A549 (cell line): Measurements from ENCODE around the gene CTBP1. TPM values are rescaled to one million over a fixed set of nuclear protein-coding genes. Genes with fewer than 3 reads are reported as not detected.

Experiments used
- ATAC-seq, 2 experiments: fragments of 200-7000 bp in 1 of 2; fragments of >200 bp in 1 of 2; cut with Nextera tagmentation in 1 of 2; cut with Tn5 transposase in 1 of 2; 3 replicates each; pipeline versions ENCODE4 v1.8.0 to v1.9.1; 2018 to 2020; ENCODE audit warnings: mild to moderate bottlenecking in 1 of 2, moderate library complexity in 1 of 2
- CTCF ChIA-PET: fragments of 300-600 bp; sonication (Branson Sonifier 250); formaldehyde crosslinking; extraction: SDS; loops from one replicate; lab custom pipeline; 2021; ENCODE audit warnings: antibody characterized with exemption, inconsistent platforms; lab: Yijun Ruan, JAX
- POLR2A ChIA-PET: fragments of 350-600 bp; formaldehyde crosslinking; extraction: SDS; loops from one replicate; lab custom pipeline; 2021; ENCODE audit warnings: antibody characterized with exemption, inconsistent platforms; lab: Yijun Ruan, JAX
- DNase-seq, 2 experiments: peaks; one replicate each; pipeline versions ENCODE4 v3.0.0 to v3.0.0-alpha.2; 2011 to 2016; ENCODE audit warnings: low read depth in 1 of 2, low spot score in 1 of 2
- FAIRE-seq: peaks from 2 replicates; lab custom pipeline; 2011; peaks lifted over from hg19 to GRCh38; lab: Jason Lieb, UNC
- H3K27ac ChIP-seq, 2 experiments: fragments of >200 bp; sonication (Bioruptor Twin); formaldehyde crosslinking; 3 replicates each; pipeline ENCODE4 v1.5.1; 2016 to 2017
- H3K4me1 ChIP-seq: fragments of >200 bp; sonication (Bioruptor Twin); formaldehyde crosslinking; 3 replicates; pipeline ENCODE4 v1.6.1; 2016
- H3K4me2 ChIP-seq: fragments of >200 bp; sonication (Bioruptor Twin); formaldehyde crosslinking; 3 replicates; pipeline ENCODE4 v1.6.1; 2016
- H3K4me3 ChIP-seq: fragments of >200 bp; sonication (Bioruptor Twin); formaldehyde crosslinking; 3 replicates; pipeline ENCODE4 v1.5.1; 2016
- H3K9me3 ChIP-seq: fragments of >200 bp; sonication (Bioruptor Twin); formaldehyde crosslinking; 3 replicates; pipeline ENCODE4 v1.6.1; 2016
- BHLHE40 ChIP-seq: IDR thresholded peaks from 2 replicates; pipeline ENCODE4 v1.6.1; 2012; ENCODE audit warnings: low read depth, low read length, inconsistent platforms
- CBX8 ChIP-seq: fragments of 200-600 bp; sonication (generic); IDR thresholded peaks from 2 replicates; pipeline ENCODE4 v1.6.1; 2016
- CEBPB ChIP-seq, 2 experiments: fragments of >200 bp in 1 of 2; sonication (Bioruptor Twin) in 1 of 2; formaldehyde crosslinking in 1 of 2; IDR thresholded peaks; 2 replicates each; pipeline ENCODE4 v1.6.1; 2012 to 2016
- CTCF ChIP-seq: fragments of >200 bp; sonication (Bioruptor Twin); formaldehyde crosslinking; IDR thresholded peaks from 3 replicates; pipeline ENCODE4 v1.5.1; 2016
- E2F6 ChIP-seq: IDR thresholded peaks from 2 replicates; pipeline ENCODE4 v1.6.1; 2012; ENCODE audit warnings: low read depth, borderline replicate concordance
- ELK1 ChIP-seq: fragments of 150-350 bp; IDR thresholded peaks from 2 replicates; pipeline ENCODE4 v1.6.1; 2014; ENCODE audit warnings: low read depth, mild to moderate bottlenecking, low read length
- ESRRA ChIP-seq: fragments of 150-350 bp; IDR thresholded peaks from 2 replicates; pipeline ENCODE4 v1.6.1; 2014; ENCODE audit warnings: mild to moderate bottlenecking, low read length, borderline replicate concordance
- FOSB ChIP-seq: fragments of 250-450 bp; sonication (Bioruptor Pico); IDR thresholded peaks from 2 replicates; pipeline ENCODE4 v1.5.0; 2020; ENCODE audit warnings: mild to moderate bottlenecking, moderate library complexity
- FOXS1 ChIP-seq: fragments of 250-450 bp; sonication (Bioruptor Pico); IDR thresholded peaks from 2 replicates; pipeline ENCODE4 v1.5.0; 2020; ENCODE audit warnings: mild to moderate bottlenecking, moderate library complexity
- HES2 ChIP-seq: fragments of >200 bp; sonication (Bioruptor Twin); formaldehyde crosslinking; IDR thresholded peaks from 2 replicates; pipeline ENCODE4 v1.6.1; 2016
- HMGXB4 ChIP-seq: fragments of 250-450 bp; sonication (Bioruptor Pico); IDR thresholded peaks from 2 replicates; pipeline ENCODE4 v1.5.0; 2021; ENCODE audit warnings: mild to moderate bottlenecking, moderate library complexity, borderline replicate concordance
- KDM1A ChIP-seq: fragments of 200-600 bp; sonication (generic); IDR thresholded peaks from 2 replicates; pipeline ENCODE4 v1.6.1; 2016; ENCODE audit warnings: low read depth, mild to moderate bottlenecking
- KDM5A ChIP-seq: fragments of 200-600 bp; sonication (generic); IDR thresholded peaks from 2 replicates; pipeline ENCODE4 v1.6.1; 2016; ENCODE audit warnings: antibody characterized with exemption, mild to moderate bottlenecking
- MAZ ChIP-seq: fragments of 150-350 bp; IDR thresholded peaks from 2 replicates; pipeline ENCODE4 v1.6.1; 2014; ENCODE audit warnings: antibody characterized with exemption, low read depth, low read length, borderline replicate concordance
- NR3C1 ChIP-seq: fragments of >200 bp; sonication (Bioruptor Twin); formaldehyde crosslinking; IDR thresholded peaks from 3 replicates; pipeline ENCODE4 v1.6.1; 2017
- RARB ChIP-seq: fragments of 250-450 bp; sonication (Bioruptor Pico); IDR thresholded peaks from 2 replicates; pipeline ENCODE4 v1.8.0; 2021; ENCODE audit warnings: mild to moderate bottlenecking, moderate library complexity
- REST ChIP-seq: fragments of 200-600 bp; sonication (generic); IDR thresholded peaks from 2 replicates; pipeline ENCODE4 v1.6.1; 2016; ENCODE audit warnings: antibody characterized with exemption, mild to moderate bottlenecking, moderate library complexity
- SMC3 ChIP-seq: fragments of >200 bp; sonication (Bioruptor Twin); formaldehyde crosslinking; IDR thresholded peaks from 3 replicates; pipeline ENCODE4 v1.6.1; 2018; ENCODE audit warnings: inconsistent platforms
- ZC3H11A ChIP-seq: fragments of 450-650 bp; IDR thresholded peaks from 2 replicates; pipeline ENCODE4 v1.6.1; 2014; ENCODE audit warnings: antibody characterized with exemption, mild to moderate bottlenecking
- ZSCAN20 ChIP-seq: fragments of 250-450 bp; sonication (Bioruptor Pico); IDR thresholded peaks from 2 replicates; pipeline ENCODE4 v1.8.0; 2022; ENCODE audit warnings: mild to moderate bottlenecking, moderate library complexity
- WGBS: methylation state at CpG from one replicate; pipeline ENCODE4 v1.1.6; 2017; ENCODE audit errors: missing lambda C conversion rate; 5-methylcytosine and 5-hydroxymethylcytosine counted together
- polyA plus RNA-seq, 4 experiments: library from polyadenylated mRNA; depleted of rRNA in 3 of 4; stranded (reverse); fragments of >200 nt; fragmentation: RNase III in 1 of 4; extraction: RNeasy Plus Mini Kit Qiagen cat#74134 plus additional on column Dnase treatment in 1 of 4; gene quantifications; 2 replicates in 3 of 4; 3 replicates in 1 of 4; pipeline ENCODE4 v1.2.3, GENCODE V29; 2011 to 2017

Gene CTBP1
- polyA plus RNA-seq, 2 of the 4 experiments (the other 2 are of a cell fraction): 43.1 to 93.1 TPM

GRCh38 chr4:1194010-1194900 is 54.7 kb downstream of the CTBP1 start:
- Histone ChIP-seq H3K27ac (peak overlapping the region in 1 of 2 experiments; percentile 89; a peak in 2 of 6 replicates), H3K4me3 (no peak overlapping the region), H3K4me1 (peaks cover 19% of the 10 kb centered on the region), H3K9me3 (no peaks in the 10 kb centered on the region), H3K4me2 (no peak overlapping the region)
- WGBS: 91% methylated on average over 23 of the region's 52 CpGs
- no peak for TF ChIP-seq SMC3
- no peak for TF ChIP-seq ESRRA
- no peak for TF ChIP-seq CBX8
- TF ChIP-seq ELK1: no peak
- no peak for TF ChIP-seq HES2
- no peak for TF ChIP-seq E2F6
- TF ChIP-seq KDM1A: no peak
- no peak for TF ChIP-seq RARB (CRISPR knock-in tag)
- TF ChIP-seq KDM5A: no peak
- TF ChIP-seq REST: no peak
- TF ChIP-seq BHLHE40: no peak
- TF ChIP-seq ZC3H11A: no peak
- no peak for TF ChIP-seq CEBPB (IDR thresholded peaks at IDR 0.05)
- TF ChIP-seq HMGXB4 (CRISPR knock-in tag): no peak
- no peak for TF ChIP-seq CTCF
- no peak for TF ChIP-seq MAZ
- TF ChIP-seq FOXS1 (CRISPR knock-in tag): no peak
- no peak for TF ChIP-seq NR3C1
- no peak for TF ChIP-seq FOSB (CRISPR knock-in tag)
- TF ChIP-seq ZSCAN20 (CRISPR knock-in tag): no peak
- ATAC-seq (no peak), DNase-seq (no peak), FAIRE-seq (no peak)
- POLR2A ChIA-PET: no interaction called here
- CTCF ChIA-PET: interaction anchor here (0.6 kb wide), 1 partner anchor 27 kb away, joined by 3 read pairs; no protein-coding TSS in a partner anchor
